Mucosa of rectum (tissue), 2 donors: Measurements from ENCODE around the gene WFS1.

Experiments
- H3K27ac ChIP-seq, 2 donors: one replicate each; pipeline ENCODE4 v1.7.0; 2013; ENCODE audit warnings: inconsistent platforms in 2 of 2, low read depth in 2 of 2, low read length in 2 of 2
- H3K27me3 ChIP-seq, 2 donors: one replicate each; pipeline ENCODE4 v1.7.0; 2013; ENCODE audit warnings: low read length in 2 of 2; ENCODE audit not compliant: control insufficient read depth in 2 of 2, insufficient read depth in 2 of 2
- H3K36me3 ChIP-seq, 2 donors: one replicate each; pipeline ENCODE4 v1.7.0; 2013; ENCODE audit warnings: low read length in 2 of 2; ENCODE audit not compliant: control insufficient read depth in 2 of 2, insufficient read depth in 2 of 2
- H3K4me1 ChIP-seq, 2 donors: one replicate each; pipeline ENCODE4 v1.7.0; 2013; ENCODE audit warnings: low read length in 2 of 2, mild to moderate bottlenecking in 1 of 2; ENCODE audit not compliant: control insufficient read depth in 2 of 2, insufficient read depth in 2 of 2
- H3K4me3 ChIP-seq, 2 donors: one replicate each; pipeline ENCODE4 v1.7.0; 2013; ENCODE audit warnings: low read length in 2 of 2
- H3K9ac ChIP-seq, 2 donors: one replicate each; pipeline ENCODE4 v1.7.0; 2013; ENCODE audit warnings: low read length in 2 of 2, low read depth in 1 of 2, mild to moderate bottlenecking in 1 of 2
- H3K9me3 ChIP-seq, 2 donors: one replicate each; pipeline ENCODE4 v1.7.0; 2013; ENCODE audit warnings: low read length in 2 of 2; ENCODE audit not compliant: control insufficient read depth in 2 of 2
- donor health status: healthy.
- donor health status: Normal muscosa, but diverticular disease.

The WFS1 gene

GRCh38 chr4:6307891-6308290 lies 38.2 kb downstream of the WFS1 start:
- no peaks in the 10 kb centered on the region for H3K4me1 ChIP-seq
- H3K27me3 ChIP-seq = peaks cover 0 to 4% of the 10 kb centered on the region in 2 donors
- no peak overlapping the region for H3K4me3 ChIP-seq
- no peak overlapping the region for H3K9ac ChIP-seq
- peaks cover 0 to 3% of the 10 kb centered on the region in 2 donors for H3K36me3 ChIP-seq
- H3K9me3 ChIP-seq = no peaks in the 10 kb centered on the region
- H3K27ac ChIP-seq = no peak overlapping the region

GRCh38 chr4:6308899-6309643 lies 39.4 kb downstream of the WFS1 start:
- Histone ChIP-seq H3K9ac (no peak overlapping the region), H3K4me3 (no peak overlapping the region), H3K36me3 (peaks cover 0 to 3% of the 10 kb centered on the region in 2 donors), H3K9me3 (no peaks in the 10 kb centered on the region), H3K4me1 (no peaks in the 10 kb centered on the region), H3K27me3 (peaks cover 0 to 4% of the 10 kb centered on the region in 2 donors), H3K27ac (no peak overlapping the region)

- no peaks in the 10 kb centered on the region for H3K9me3 ChIP-seq
- H3K4me1 ChIP-seq = no peaks in the 10 kb centered on the region
- no peak overlapping the region for H3K9ac ChIP-seq
- no peak overlapping the region for H3K4me3 ChIP-seq
- peaks cover 0 to 4% of the 10 kb centered on the region in 2 donors for H3K27me3 ChIP-seq
- H3K36me3 ChIP-seq = no peaks in the 10 kb centered on the region
- no peak overlapping the region for H3K27ac ChIP-seq
These were observed 40.1 kb downstream of the WFS1 start for GRCh38 chr4:6309777-6310176.

DNA sequence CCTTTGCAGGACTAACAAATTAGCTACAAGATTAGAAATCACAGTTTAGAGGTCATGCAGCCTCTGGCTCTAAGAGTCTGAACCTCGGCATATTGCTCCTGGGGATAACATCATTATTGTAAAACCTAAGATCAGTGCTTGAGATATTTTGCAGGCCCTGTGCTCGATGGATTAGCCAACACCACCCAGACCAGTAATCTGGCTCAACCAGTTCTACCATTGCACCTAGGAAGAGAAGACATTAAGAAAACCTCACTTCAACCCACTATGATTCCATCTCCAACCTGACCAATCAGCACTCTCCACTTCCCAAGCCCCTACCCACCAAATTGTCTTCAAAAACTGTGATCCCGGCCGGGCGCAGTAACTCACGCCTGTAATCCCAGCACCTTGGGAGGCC lies 43.6 kb downstream of the WFS1 start:
- Histone ChIP-seq H3K9ac (no peak overlapping the region), H3K27me3 (no peaks in the 10 kb centered on the region), H3K36me3 (no peaks in the 10 kb centered on the region), H3K9me3 (no peaks in the 10 kb centered on the region), H3K27ac (no peak overlapping the region), H3K4me1 (no peaks in the 10 kb centered on the region), H3K4me3 (no peak overlapping the region)

GRCh38 chr4:6316461-6317003 lies 46.9 kb downstream of the WFS1 start:
- H3K36me3 ChIP-seq = no peaks in the 10 kb centered on the region
- H3K27ac ChIP-seq = no peak overlapping the region
- no peak overlapping the region for H3K9ac ChIP-seq
- H3K27me3 ChIP-seq = no peaks in the 10 kb centered on the region
- H3K4me1 ChIP-seq = peaks cover 0 to under 1% of the 10 kb centered on the region in 2 donors
- H3K4me3 ChIP-seq = no peak overlapping the region
- H3K9me3 ChIP-seq = no peaks in the 10 kb centered on the region

DNA sequence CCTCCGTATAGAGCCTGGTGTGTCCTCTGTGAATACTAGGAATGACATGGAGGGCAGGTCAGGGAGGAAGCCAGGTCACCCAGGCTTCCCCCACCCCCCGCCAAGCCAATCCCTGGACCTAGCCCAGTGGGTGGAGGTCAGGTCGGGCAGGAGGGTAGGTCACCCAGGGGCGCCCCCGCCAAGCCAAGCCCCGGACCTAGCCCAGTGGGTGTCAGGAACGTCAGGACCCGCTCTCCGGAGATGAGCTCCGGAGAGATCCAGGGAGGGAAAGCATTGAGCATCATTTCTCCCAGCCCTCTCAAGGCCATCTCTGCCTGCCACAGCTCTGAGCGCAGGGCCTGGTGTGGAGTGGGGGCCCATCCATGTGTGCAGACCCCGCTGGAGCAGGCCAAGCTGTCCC lies 48.6 kb downstream of the WFS1 start:
- H3K4me1 ChIP-seq = peaks cover 0 to 3% of the 10 kb centered on the region in 2 donors
- no peaks in the 10 kb centered on the region for H3K27me3 ChIP-seq
- H3K36me3 ChIP-seq = no peaks in the 10 kb centered on the region
- H3K9ac ChIP-seq = no peak overlapping the region
- H3K27ac ChIP-seq = no peak overlapping the region
- no peak overlapping the region for H3K4me3 ChIP-seq
- H3K9me3 ChIP-seq = no peaks in the 10 kb centered on the region

DNA sequence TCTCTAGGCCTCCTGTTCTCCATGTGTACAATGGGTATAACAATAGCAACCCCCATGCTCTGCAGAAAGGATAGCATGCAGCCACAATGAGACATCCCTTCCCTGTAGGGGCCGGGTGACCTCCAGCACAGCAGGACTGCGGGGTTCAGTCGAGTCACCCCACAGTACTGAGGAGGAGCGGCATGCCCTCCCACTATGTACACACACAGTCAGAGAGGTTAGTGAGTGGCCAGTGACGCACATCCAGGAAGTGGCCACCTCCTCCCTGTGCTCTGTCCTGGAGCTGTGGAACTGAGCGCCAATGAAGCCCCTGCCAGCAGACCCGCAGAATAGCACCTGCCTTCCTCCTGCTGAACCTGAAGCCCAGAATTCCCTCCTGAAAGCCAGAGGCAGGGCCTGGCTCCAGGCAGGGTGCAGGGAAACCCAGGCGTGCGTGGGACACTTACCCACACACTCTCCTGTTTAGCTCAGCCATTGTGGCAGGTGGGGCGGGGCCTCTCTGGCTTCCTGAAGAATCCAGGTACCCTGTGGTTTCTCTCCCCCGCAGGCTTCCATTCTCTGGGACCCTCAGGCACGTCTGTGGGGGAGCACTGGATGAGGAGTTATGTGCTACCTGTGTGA lies 50.0 kb downstream of the WFS1 start:
- Histone ChIP-seq H3K9me3 (no peaks in the 10 kb centered on the region), H3K9ac (no peak overlapping the region), H3K27ac (no peak overlapping the region), H3K27me3 (no peaks in the 10 kb centered on the region), H3K4me1 (peaks cover 3% of the 10 kb centered on the region in 2 donors), H3K4me3 (no peak overlapping the region), H3K36me3 (no peaks in the 10 kb centered on the region)

DNA sequence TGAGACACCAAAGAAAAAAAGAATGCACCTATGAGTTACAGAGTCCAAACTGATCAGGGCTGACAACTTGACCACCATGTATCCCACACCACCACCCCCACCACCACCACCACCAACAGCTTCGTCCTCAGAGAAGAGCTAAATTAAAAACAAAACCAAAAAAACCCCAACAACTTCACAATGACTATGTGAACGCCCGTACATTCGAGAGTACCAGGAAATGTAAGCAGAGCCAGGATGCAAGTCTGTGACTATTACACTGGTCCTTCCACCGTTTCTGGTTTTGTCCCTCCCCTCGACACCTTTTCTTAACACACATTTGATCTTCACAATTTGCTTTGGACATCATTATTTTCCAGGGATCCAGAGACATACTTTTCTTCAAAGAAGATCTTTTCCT lies 51.0 kb downstream of the WFS1 start:
- H3K9ac ChIP-seq = no peak overlapping the region
- no peaks in the 10 kb centered on the region for H3K27me3 ChIP-seq
- H3K4me3 ChIP-seq = no peak overlapping the region
- peaks cover 6 to 10% of the 10 kb centered on the region in 2 donors for H3K4me1 ChIP-seq
- H3K27ac ChIP-seq = no peak overlapping the region
- no peaks in the 10 kb centered on the region for H3K36me3 ChIP-seq
- no peaks in the 10 kb centered on the region for H3K9me3 ChIP-seq

GRCh38 chr4:6321361-6321760 lies 51.7 kb downstream of the WFS1 start:
- no peak overlapping the region for H3K9ac ChIP-seq
- H3K27ac ChIP-seq = no peak overlapping the region
- H3K36me3 ChIP-seq = no peaks in the 10 kb centered on the region
- H3K4me1 ChIP-seq = peaks cover 6 to 10% of the 10 kb centered on the region in 2 donors
- H3K27me3 ChIP-seq = no peaks in the 10 kb centered on the region
- no peak overlapping the region for H3K4me3 ChIP-seq
- no peaks in the 10 kb centered on the region for H3K9me3 ChIP-seq

GRCh38 chr4:6322067-6322760 lies 52.6 kb downstream of the WFS1 start:
- no peaks in the 10 kb centered on the region for H3K36me3 ChIP-seq
- no peak overlapping the region for H3K9ac ChIP-seq
- no peaks in the 10 kb centered on the region for H3K27me3 ChIP-seq
- no peaks in the 10 kb centered on the region for H3K9me3 ChIP-seq
- peaks cover 6 to 10% of the 10 kb centered on the region in 2 donors for H3K4me1 ChIP-seq
- no peak overlapping the region for H3K27ac ChIP-seq
- no peak overlapping the region for H3K4me3 ChIP-seq
